Spleen (tissue), 7 donors: ENCODE data around the gene UQCRC2.

ENCODE experiments used
- CTCF ChIP-seq, 11 experiments: fragments of 200-600 bp in 7 of 11; fragments of 450-650 bp in 4 of 11; sonication (generic) in 4 of 11; IDR thresholded peaks in 8 of 11; conservative IDR thresholded peaks in 3 of 11; 1 replicate in 7 of 11; 2 replicates in 4 of 11; pipeline versions ENCODE4 v1.4.0 to v1.8.0; 2016 to 2021; ENCODE audit warnings: antibody characterized with exemption in 11 of 11, inconsistent platforms in 4 of 11, mild to moderate bottlenecking in 1 of 11
- POLR2A ChIP-seq, 3 donors: fragments of 450-650 bp; IDR thresholded peaks; one replicate each; pipeline ENCODE4 v1.5.1; 2017; ENCODE audit warnings: antibody characterized with exemption in 3 of 3, mild to moderate bottlenecking in 1 of 3
- donor health status: DM: no; HTN: no; CAD: no; lungs with moderate emphysema.
- donor health status: DM: no; HTN: no; CAD: no.
- donor health status: DM: no; HTN: no; CAD: no.

GRCh38 chr16:22029632-22030031 is 76.5 kb downstream of the UQCRC2 start:
- no peak for TF ChIP-seq CTCF (IDR thresholded peaks at IDR 0.05 in 8 of 11, conservative IDR thresholded peaks at IDR 0.05 in 3 of 11)
- TF ChIP-seq POLR2A (IDR thresholded peaks at IDR 0.05): no peak
